Parathyroid adenoma (tissue), 2 donors: ENCODE results near the gene DPF3.

Source experiments
- H2AFZ ChIP-seq: fragments of 300-600 bp; sonication (generic); one replicate; pipeline ENCODE4 v1.7.0; 2017; ENCODE audit warnings: antibody characterized with exemption, mild to moderate bottlenecking
- H3K27ac ChIP-seq: fragments of 300-600 bp; sonication (generic); one replicate; pipeline ENCODE4 v1.7.0; 2017
- H3K27me3 ChIP-seq: fragments of 300-600 bp; sonication (generic); one replicate; pipeline ENCODE4 v1.7.0; 2017; ENCODE audit warnings: low read length; ENCODE audit not compliant: control insufficient read depth, insufficient read depth
- H3K36me3 ChIP-seq: fragments of 300-600 bp; sonication (generic); one replicate; pipeline ENCODE4 v1.7.0; 2017; ENCODE audit warnings: low read length; ENCODE audit not compliant: control insufficient read depth, insufficient read depth
- H3K4me1 ChIP-seq: fragments of 300-600 bp; sonication (generic); one replicate; pipeline ENCODE4 v1.7.0; 2017; ENCODE audit warnings: control low read depth
- H3K4me2 ChIP-seq: fragments of 300-600 bp; sonication (generic); one replicate; pipeline ENCODE4 v1.7.0; 2017; ENCODE audit warnings: low read length
- H3K4me3 ChIP-seq: fragments of 300-600 bp; sonication (generic); one replicate; pipeline ENCODE4 v1.7.0; 2017; ENCODE audit warnings: low read depth, low read length
- H3K79me2 ChIP-seq: fragments of 300-600 bp; sonication (generic); one replicate; pipeline ENCODE4 v1.7.0; 2017; ENCODE audit warnings: control low read depth
- H3K9ac ChIP-seq: fragments of 300-600 bp; sonication (generic); one replicate; pipeline ENCODE4 v1.7.0; 2017; ENCODE audit warnings: mild to moderate bottlenecking
- H3K9me3 ChIP-seq: fragments of 300-600 bp; sonication (generic); one replicate; pipeline ENCODE4 v1.7.0; 2017; ENCODE audit warnings: low read length; ENCODE audit not compliant: control insufficient read depth
- CTCF ChIP-seq: fragments of 300-600 bp; sonication (generic); IDR thresholded peaks from one replicate; pipeline ENCODE4 v1.7.0; 2017; ENCODE audit warnings: antibody characterized with exemption, mild to moderate bottlenecking
- donor health status: primary hyperparathyroidism.

The DPF3 gene

DNA sequence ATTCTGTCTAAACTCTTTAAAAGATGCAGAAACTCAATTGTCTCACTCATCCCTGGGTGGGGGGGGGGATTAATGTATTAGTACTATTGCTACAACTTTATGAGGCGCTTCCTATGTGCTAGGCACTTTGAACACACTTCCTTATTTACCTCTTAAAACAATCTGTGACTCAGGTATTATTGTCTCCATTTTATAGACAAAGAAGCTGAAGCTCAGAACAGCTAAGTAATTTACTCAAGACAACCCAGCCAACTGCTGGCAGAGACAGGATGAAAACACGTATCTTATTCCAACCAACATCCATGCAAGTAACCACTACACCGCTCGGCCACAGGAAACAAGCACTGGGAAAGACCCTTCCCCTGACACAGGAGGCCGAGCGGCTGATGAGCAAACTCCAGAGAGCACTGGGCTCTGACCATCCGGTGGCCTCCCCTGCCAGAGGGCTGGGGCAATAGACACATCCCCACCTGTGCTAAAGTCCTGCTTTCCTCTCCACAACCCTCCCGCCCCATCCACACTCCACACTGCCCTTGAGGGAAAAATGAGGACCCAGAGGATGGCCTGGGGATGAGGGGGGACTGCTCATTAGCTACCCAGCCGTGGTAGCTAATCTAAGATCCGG lies 244.2 kb downstream of the DPF3 start:
- Histone ChIP-seq H3K4me2 (no peak overlapping the region), H2AFZ (no peak overlapping the region), H3K36me3 (no peaks in the 10 kb centered on the region), H3K27me3 (no peaks in the 10 kb centered on the region), H3K9ac (no peak overlapping the region), H3K27ac (no peak overlapping the region), H3K9me3 (no peaks in the 10 kb centered on the region), H3K4me3 (no peak overlapping the region), H3K4me1 (peaks cover 4% of the 10 kb centered on the region), H3K79me2 (no peaks in the 10 kb centered on the region)
- TF ChIP-seq CTCF = no peak

DNA sequence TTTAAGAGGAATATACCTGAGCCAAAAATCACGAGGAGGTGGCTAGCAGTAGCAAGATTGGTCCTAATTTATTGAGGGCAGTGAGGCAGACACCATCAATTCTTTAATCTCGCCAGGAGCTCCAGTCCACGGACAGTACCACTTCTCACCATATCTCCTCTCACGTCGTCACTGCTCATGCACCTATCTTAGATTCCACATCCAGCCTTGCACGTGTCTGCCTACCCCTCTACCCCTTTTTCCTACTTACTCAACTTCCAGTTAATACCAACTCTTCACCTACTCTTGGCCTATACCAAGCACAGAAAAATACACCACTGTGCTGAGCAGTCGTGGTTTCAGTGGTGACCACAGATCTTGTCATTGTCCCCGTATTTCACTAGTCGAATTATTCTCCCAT lies 246.1 kb downstream of the DPF3 start:
- Histone ChIP-seq H3K9me3 (no peaks in the 10 kb centered on the region), H3K4me1 (no peaks in the 10 kb centered on the region), H3K27ac (no peak overlapping the region), H2AFZ (no peak overlapping the region), H3K9ac (no peak overlapping the region), H3K79me2 (no peaks in the 10 kb centered on the region), H3K4me2 (no peak overlapping the region), H3K27me3 (no peaks in the 10 kb centered on the region), H3K4me3 (no peak overlapping the region), H3K36me3 (no peaks in the 10 kb centered on the region)
- TF ChIP-seq CTCF = no peak

GRCh38 chr14:72646861-72647528 lies 246.9 kb downstream of the DPF3 start:
- Histone ChIP-seq H3K36me3 (no peaks in the 10 kb centered on the region), H3K27ac (no peak overlapping the region), H3K4me1 (no peaks in the 10 kb centered on the region), H3K9ac (no peak overlapping the region), H3K4me2 (no peak overlapping the region), H2AFZ (no peak overlapping the region), H3K27me3 (no peaks in the 10 kb centered on the region), H3K79me2 (no peaks in the 10 kb centered on the region), H3K9me3 (no peaks in the 10 kb centered on the region), H3K4me3 (no peak overlapping the region)
- no peak for TF ChIP-seq CTCF

DNA sequence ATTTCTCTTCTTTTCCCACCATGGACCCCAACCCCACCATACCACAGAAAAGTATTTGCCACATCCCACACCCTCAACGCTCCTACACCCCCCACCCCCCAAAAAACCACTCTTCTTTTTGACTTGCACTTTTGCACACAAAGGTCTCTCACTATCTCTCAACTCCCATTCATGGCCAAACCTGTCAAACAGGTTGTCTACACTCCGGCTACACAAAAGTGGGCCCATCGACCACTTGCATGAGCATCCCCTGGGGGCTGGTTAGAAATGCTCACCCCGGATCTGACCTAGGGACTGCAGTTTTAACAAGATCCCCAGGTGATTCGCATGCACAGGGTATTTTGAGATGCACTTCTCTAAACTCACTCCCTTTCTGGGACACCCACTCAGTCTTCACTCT lies 248.2 kb downstream of the DPF3 start:
- Histone ChIP-seq H3K27ac (no peak overlapping the region), H2AFZ (no peak overlapping the region), H3K4me1 (no peaks in the 10 kb centered on the region), H3K27me3 (no peaks in the 10 kb centered on the region), H3K79me2 (no peaks in the 10 kb centered on the region), H3K4me3 (no peak overlapping the region), H3K36me3 (no peaks in the 10 kb centered on the region), H3K9ac (no peak overlapping the region), H3K9me3 (no peaks in the 10 kb centered on the region), H3K4me2 (no peak overlapping the region)
- TF ChIP-seq CTCF = no peak
